HFFc6 (cell line): Measurements from ENCODE around the gene PSMD14. TPM values are rescaled to one million over a fixed set of nuclear protein-coding genes. Genes with fewer than 3 reads are reported as not detected.

Experiments used
- DNase-seq: peaks from one replicate; pipeline ENCODE4 v3.0.0-alpha.2; 2018
- H3K27ac Mint-ChIP-seq: 2 replicates; pipeline ENCODE4 v1.8.0; 2020; ENCODE audit warnings: mild to moderate bottlenecking, mixed read lengths
- H3K27me3 Mint-ChIP-seq: 2 replicates; pipeline ENCODE4 v1.8.0; 2021; ENCODE audit warnings: mild to moderate bottlenecking, moderate library complexity, mixed read lengths; ENCODE audit not compliant: insufficient read depth
- H3K36me3 Mint-ChIP-seq: 2 replicates; pipeline ENCODE4 v1.8.0; 2021; ENCODE audit warnings: low read depth, mixed read lengths
- H3K4me1 Mint-ChIP-seq: 2 replicates; pipeline ENCODE4 v1.8.0; 2020; ENCODE audit warnings: low read depth, mixed read lengths
- H3K4me3 Mint-ChIP-seq: 2 replicates; pipeline ENCODE4 v1.8.0; 2020; ENCODE audit warnings: mild to moderate bottlenecking, moderate library complexity, mixed read lengths
- H3K9me3 Mint-ChIP-seq: 2 replicates; pipeline ENCODE4 v1.8.0; 2020; ENCODE audit warnings: mild to moderate bottlenecking, mixed read lengths
- CTCF ChIP-seq: fragments of 200-600 bp; sonication (generic); IDR thresholded peaks from 2 replicates; pipeline ENCODE4 v1.5.0; 2021; ENCODE audit warnings: antibody characterized with exemption, mild to moderate bottlenecking
- total RNA-seq, 6 experiments: library from RNA; stranded (reverse); fragmentation: NEBNext Ultra II Directional; extraction: Animal tissue kit (Norgen Biotek cat#: 25700); gene quantifications; 2 replicates in 1 of 6; 3 replicates in 5 of 6; pipeline ENCODE4 v1.2.3, GENCODE V29; 2021

The PSMD14 gene
- total RNA-seq, 6 experiments from 2014 or later: 74.7 to 88.8 (median 78.7) TPM

GRCh38 chr2:161436411-161436810, 128.2 kb downstream of the PSMD14 start:
- H3K27ac Mint-ChIP-seq: no peak overlapping the region

DNA sequence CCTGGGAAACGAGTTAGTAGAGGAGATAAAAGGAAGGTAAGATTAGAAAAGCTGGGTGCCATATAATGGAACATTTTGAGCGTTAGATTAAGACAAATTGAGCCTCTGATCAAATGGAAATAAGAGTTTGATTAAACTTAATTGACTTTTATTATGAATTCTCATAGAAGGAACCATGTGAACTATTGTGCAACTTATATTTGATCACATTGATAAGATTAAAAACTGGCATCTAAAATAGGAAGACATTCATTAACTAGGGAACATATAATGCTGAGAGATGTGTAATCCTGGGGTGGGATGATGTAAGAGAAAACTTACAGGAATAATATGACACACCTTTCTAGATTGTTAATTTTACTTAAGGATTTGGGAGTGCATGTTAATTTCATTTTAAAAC, 130.4 kb downstream of the PSMD14 start:
- H3K4me3 Mint-ChIP-seq: no peak overlapping the region
- TF ChIP-seq CTCF: no peak
- no peak overlapping the region for H3K27ac Mint-ChIP-seq
- H3K27me3 Mint-ChIP-seq: peaks cover 15% of the 10 kb centered on the region
- no peaks in the 10 kb centered on the region for H3K9me3 Mint-ChIP-seq
- DNase-seq: no peak
- peaks cover 9% of the 10 kb centered on the region; the same call in 1 of the 2 replicates for H3K4me1 Mint-ChIP-seq
- H3K36me3 Mint-ChIP-seq: no peaks in the 10 kb centered on the region

More at GRCh38 chr2:161436411-161436810, 128.2 kb downstream of the PSMD14 start:
- peak; percentile 82 for DNase-seq
- no peak overlapping the region for H3K4me3 Mint-ChIP-seq
- H3K27me3 Mint-ChIP-seq: peaks cover 10% of the 10 kb centered on the region
- no peaks in the 10 kb centered on the region for H3K9me3 Mint-ChIP-seq
- no peak for TF ChIP-seq CTCF
- no peaks in the 10 kb centered on the region for H3K36me3 Mint-ChIP-seq
- peaks cover 9% of the 10 kb centered on the region; the same call in 1 of the 2 replicates for H3K4me1 Mint-ChIP-seq

- Mint-ChIP-seq H3K4me1 (no peaks in the 10 kb centered on the region), H3K9me3 (no peaks in the 10 kb centered on the region), H3K27ac (no peak overlapping the region), H3K36me3 (no peaks in the 10 kb centered on the region), H3K27me3 (peaks cover 7% of the 10 kb centered on the region; the same call in 1 of the 2 replicates), H3K4me3 (no peak overlapping the region)
- no peak for DNase-seq
- no peak for TF ChIP-seq CTCF
Observed at GRCh38 chr2:161445097-161445496, 136.9 kb downstream of the PSMD14 start.

DNA sequence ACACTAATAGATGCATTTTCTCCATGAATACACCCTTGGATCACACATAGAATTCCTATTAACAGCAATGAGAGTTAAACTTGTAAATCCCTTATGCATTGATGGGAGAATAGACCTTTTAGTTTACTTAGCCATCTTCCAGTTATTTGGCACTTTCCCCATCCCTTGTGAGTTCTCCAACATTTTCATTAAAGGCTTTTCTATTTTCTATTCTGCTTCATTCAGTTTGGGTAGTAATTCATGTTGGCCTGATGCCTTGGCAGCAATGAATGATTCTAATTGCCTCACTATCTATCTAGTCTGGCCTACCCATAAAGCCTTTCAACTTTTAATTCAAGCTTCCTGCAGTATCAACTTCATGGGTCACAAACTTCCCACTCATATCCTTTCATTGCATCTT, 140.2 kb downstream of the PSMD14 start:
- Mint-ChIP-seq H3K4me1 (no peaks in the 10 kb centered on the region), H3K27me3 (peaks cover under 1% of the 10 kb centered on the region; the same call in 1 of the 2 replicates), H3K4me3 (no peak overlapping the region), H3K36me3 (no peaks in the 10 kb centered on the region), H3K27ac (no peak overlapping the region), H3K9me3 (no peaks in the 10 kb centered on the region)
- DNase-seq: no peak
- TF ChIP-seq CTCF: no peak

Other genes with a start within 250 kb of the PSMD14 start
- 10 to 100 TPM; 28.9 to 38.9 (median 36.5) TPM for gene TANK, start 148.0 kb upstream of the PSMD14 start, total RNA-seq
- under 1 TPM in 1 of 6 experiments, not detected in 5; 0.02 TPM for gene TBR1, start 107.9 kb downstream of the PSMD14 start, total RNA-seq